WI38 (cell line): Measurements from ENCODE around the gene DGKE.

ENCODE experiments used
- H3K4me3 ChIP-seq: 2 replicates; pipeline ENCODE4 v1.5.1; 2011; ENCODE audit warnings: low read depth, mild to moderate bottlenecking, control low read depth, low read length
- TF ChIP-seq, protein P1 (sequence below): IDR thresholded peaks from 2 replicates; pipeline ENCODE4 v1.5.1; 2012; ENCODE audit warnings: low read depth, mild to moderate bottlenecking, control low read depth, low read length

Gene DGKE

DNA sequence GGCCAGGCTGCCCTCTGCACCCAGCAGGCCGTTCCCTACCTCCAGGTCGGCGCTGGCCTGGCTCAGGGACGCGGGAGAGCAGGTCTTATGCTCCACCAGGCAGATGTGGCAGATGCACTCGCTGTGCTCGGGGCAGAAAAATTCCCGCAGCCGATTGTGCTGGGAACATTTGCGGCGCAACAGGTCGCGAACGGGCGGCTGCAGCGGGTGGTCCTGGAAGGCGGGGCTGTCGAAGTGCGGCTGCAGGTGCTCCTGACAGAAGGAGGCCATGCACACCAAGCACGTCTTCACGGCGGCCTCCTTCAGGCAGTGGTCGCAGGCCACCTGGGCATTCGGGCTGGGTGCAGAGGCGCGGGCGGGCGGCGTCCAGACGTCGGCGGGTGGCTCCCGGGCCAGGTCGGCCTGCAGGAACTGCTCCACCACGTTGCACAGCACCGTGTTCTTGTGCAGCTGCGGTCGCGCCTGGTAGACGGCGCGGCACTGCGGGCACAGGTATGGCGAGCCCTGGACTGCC, 79.5 kb downstream of the DGKE start:
- TF ChIP-seq, protein P1, sequence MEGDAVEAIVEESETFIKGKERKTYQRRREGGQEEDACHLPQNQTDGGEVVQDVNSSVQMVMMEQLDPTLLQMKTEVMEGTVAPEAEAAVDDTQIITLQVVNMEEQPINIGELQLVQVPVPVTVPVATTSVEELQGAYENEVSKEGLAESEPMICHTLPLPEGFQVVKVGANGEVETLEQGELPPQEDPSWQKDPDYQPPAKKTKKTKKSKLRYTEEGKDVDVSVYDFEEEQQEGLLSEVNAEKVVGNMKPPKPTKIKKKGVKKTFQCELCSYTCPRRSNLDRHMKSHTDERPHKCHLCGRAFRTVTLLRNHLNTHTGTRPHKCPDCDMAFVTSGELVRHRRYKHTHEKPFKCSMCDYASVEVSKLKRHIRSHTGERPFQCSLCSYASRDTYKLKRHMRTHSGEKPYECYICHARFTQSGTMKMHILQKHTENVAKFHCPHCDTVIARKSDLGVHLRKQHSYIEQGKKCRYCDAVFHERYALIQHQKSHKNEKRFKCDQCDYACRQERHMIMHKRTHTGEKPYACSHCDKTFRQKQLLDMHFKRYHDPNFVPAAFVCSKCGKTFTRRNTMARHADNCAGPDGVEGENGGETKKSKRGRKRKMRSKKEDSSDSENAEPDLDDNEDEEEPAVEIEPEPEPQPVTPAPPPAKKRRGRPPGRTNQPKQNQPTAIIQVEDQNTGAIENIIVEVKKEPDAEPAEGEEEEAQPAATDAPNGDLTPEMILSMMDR: no peak
- H3K4me3 ChIP-seq: peak overlapping the region; percentile 90

DNA sequence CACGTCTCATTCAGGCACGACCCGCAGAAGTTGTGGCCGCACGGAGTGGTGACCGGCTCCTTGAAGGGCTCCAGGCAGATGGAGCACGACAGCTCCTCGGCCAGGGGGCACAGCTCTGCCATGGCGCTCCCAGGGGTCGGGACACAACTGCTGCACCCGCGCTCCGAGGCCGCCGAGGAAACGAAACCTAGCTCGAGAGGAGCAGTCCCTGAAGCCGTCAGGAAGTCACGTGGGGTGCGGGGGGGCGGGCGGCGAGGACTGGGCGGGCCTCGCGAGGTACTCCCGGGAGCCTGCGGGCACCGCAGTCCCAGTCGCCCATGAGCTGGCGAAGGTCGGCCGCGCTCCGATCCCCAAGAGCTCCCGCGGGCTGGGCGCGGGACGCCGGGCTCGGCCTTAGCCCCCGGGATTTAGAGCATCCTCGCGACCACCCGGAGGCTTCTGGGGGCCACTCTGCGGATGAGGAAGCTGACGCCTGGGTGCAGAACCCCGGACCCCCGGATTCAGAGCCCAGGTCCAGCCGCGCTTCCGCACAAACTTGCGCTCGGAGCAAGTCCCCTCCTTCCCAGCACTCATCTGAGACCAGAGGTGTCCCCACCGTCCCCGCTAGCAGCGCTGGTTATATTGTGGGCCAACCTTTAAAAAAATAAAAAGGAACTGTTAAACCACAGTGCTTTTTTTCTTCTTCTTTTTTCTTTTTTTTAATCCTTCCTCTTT, 80.1 kb downstream of the DGKE start, which contains the start of gene TRIM25:
TRIM25 (minus strand) TSS at position 183 of the 714 bp plus-strand sequence; CDS start at position 122, 61 bp downstream.
- peak within 1 kb of the TSS; percentile 90 for H3K4me3 ChIP-seq
- TF ChIP-seq, protein P1: no peak

DNA sequence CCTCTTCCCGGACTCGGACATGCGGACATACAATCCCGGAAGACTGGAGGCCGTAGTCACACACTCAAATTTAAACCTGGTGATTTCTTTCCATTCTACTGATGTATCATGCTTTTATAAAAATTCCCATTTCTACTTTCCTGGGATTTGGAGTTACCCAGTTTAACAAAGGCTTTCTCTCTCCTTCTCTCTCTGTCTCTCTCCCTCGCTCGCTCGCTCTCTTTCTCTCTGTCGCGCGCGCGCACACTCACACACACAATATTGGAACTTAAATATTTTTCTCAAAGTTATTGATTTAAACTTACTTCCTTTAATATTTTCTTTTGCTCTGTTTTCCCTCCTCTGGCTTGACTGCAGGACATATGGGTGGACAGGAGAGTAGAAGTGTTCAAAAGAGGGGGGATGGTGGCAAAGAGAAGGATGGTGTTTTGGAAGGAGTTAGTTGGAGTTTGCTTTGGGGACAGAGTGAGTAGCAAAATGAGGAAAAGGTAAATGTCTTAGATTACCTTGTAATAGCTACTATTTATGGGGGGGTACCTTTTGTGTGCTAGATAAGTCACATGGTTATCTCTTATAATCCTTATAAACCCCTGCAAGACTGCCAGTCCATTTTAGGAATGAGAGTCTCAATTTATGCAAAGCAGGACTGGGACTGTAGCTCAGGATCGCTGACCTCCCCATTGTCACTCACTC, 80.8 kb downstream of the DGKE start:
- H3K4me3 ChIP-seq: peak overlapping the region; percentile 90
- TF ChIP-seq, protein P1: no peak

DNA sequence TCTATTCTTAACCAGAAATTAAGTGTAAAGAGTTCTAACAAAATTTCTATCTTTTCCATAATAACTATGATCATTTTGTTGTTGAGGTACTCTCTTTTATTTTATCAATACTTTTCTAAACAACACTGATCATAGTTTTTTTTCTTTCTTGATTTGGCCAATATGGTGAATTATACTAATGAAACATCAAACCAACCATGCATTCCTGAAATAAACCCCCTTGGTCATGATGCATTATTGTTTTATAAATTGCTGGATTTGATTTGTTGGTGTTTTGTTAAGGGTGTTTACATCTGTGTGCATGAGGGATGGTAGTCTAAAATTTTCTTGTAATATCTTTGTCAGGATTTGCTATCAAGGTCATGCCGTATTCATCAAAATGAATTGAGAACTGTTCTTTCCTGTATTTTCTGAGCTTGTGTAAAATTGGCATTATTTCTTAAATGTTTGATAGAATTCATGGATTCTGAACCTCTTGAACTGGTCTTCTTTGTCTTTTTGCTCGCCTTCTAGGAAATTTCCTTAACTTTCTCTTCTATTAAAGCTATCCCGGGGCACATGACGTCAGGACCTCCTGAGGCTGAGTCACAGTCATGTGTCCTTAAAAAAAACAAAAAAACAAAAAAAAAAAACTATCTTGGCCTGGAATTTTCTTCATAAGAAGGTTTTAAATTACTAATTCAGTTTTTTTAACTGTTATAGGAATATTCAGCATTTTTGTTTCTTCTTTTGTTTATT, 83.8 kb downstream of the DGKE start:
- no peak overlapping the region for H3K4me3 ChIP-seq
- TF ChIP-seq, protein P1: no peak

DNA sequence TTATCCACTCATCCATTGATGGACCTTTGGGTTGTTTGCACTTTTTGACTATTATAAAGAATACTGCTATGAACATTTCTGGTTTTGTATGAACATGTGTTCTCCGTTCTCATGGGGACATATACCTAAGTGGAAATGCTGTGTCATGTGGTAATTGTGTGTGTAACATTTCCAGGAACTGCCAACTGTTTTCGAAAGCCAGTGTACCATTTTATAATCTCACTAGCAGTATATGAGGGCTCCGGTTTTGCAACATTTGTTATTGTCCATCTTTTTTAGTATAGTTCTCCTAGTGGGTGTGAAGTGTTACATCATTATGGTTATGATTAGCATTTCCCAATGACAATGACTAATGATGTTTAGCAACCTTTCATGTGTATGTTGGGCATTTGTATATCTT, 85.0 kb downstream of the DGKE start:
- no peak overlapping the region for H3K4me3 ChIP-seq
- TF ChIP-seq, protein P1: no peak
